Gastrocnemius medialis (tissue), 4 donors: Measurements from ENCODE around the gene MBTPS1.

Source experiments
- POLR2A ChIP-seq, 2 donors: fragments of 450-650 bp; IDR thresholded peaks; one replicate each; pipeline ENCODE4 v1.6.1; 2017; ENCODE audit warnings: antibody characterized with exemption in 2 of 2, mild to moderate bottlenecking in 2 of 2, moderate library complexity in 2 of 2
- TF ChIP-seq, protein P1 (sequence below), 5 experiments: fragments of 450-650 bp in 3 of 5; fragments of 200-600 bp in 2 of 5; sonication (generic) in 2 of 5; IDR thresholded peaks in 4 of 5; conservative IDR thresholded peaks in 1 of 5; 1 replicate in 4 of 5; 2 replicates in 1 of 5; pipeline ENCODE4 v1.5.1; 2016 to 2019; ENCODE audit warnings: antibody characterized with exemption in 5 of 5, mild to moderate bottlenecking in 3 of 5, moderate library complexity in 3 of 5

DNA sequence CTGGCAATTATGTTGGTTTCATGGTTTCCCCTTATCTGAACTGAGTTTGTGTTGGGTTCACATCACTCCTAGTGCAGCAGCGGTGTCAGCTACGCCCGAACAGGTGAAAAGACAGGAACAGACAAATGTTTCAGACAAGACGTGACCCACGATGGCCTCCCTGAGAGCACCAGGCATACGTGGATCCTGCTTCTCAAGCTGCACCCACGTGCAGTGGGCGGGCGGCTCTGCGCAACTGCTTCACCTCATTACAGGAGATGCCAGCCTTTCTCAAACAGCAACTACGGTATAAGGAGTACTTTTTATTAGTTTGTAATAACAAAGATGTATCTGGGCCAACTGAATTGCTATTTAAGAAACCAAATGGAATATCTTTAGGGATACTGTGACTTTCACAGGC lies 41.4 kb downstream of the MBTPS1 start:
- TF ChIP-seq POLR2A (IDR thresholded peaks at IDR 0.05), result no peak
- TF ChIP-seq, protein P1, sequence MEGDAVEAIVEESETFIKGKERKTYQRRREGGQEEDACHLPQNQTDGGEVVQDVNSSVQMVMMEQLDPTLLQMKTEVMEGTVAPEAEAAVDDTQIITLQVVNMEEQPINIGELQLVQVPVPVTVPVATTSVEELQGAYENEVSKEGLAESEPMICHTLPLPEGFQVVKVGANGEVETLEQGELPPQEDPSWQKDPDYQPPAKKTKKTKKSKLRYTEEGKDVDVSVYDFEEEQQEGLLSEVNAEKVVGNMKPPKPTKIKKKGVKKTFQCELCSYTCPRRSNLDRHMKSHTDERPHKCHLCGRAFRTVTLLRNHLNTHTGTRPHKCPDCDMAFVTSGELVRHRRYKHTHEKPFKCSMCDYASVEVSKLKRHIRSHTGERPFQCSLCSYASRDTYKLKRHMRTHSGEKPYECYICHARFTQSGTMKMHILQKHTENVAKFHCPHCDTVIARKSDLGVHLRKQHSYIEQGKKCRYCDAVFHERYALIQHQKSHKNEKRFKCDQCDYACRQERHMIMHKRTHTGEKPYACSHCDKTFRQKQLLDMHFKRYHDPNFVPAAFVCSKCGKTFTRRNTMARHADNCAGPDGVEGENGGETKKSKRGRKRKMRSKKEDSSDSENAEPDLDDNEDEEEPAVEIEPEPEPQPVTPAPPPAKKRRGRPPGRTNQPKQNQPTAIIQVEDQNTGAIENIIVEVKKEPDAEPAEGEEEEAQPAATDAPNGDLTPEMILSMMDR (IDR thresholded peaks at IDR 0.05 in 4 of 5, conservative IDR thresholded peaks at IDR 0.05 in 1 of 5), result no peak
